ENCODE results near the gene SNED1.
A peak's percentile ranks its signal among the peaks of the same experiment; 100 is the strongest.

Gene SNED1

DNA sequence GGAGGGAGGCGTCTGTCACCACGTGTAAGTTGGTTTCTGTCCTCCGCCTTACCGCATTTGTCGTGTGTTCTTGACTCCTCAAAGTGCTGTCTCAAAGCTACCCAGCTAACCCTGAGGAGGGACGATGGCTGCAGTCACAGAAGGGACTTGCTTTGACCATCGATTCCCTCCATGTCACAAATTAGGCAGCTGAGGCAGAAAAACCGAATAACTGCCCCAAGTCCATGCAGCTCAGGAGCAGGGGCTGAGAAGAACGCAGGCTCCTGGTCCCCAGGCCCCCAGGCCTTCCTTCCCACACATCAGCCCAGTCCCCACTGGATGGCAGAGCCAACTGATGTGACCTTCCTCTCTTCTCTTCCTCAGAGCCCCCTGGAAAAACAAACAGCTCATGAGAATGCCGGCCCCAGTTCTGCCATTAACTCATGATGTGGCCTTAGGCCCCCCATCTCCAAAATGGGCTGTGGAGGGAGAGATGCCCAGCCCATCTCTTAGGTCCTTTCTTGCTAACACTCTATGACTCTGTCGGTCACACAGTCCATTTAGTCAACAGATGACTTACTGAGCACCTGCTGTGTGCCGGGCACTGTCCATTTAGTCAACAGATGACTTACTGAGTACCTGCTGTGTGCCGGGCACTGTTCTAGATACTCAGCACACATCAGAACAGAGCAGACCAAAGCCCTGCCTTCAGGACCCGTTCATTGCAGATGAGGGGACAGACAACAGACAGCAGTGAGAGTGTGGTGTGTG lies 84.1 kb downstream of the SNED1 start:
- Histone ChIP-seq H2BK15ac (ENCODE audit: low read length) (no peak overlapping the region), H4K91ac (ENCODE audit: low read depth, low read length, poor library complexity) (no peak overlapping the region), H4K8ac (ENCODE audit: low read depth, low read length) (no peak overlapping the region), H2BK5ac (ENCODE audit: low read length) (no peak overlapping the region), H2BK12ac (ENCODE audit: low read length) (no peak overlapping the region), H3K9ac (ENCODE audit: low read depth, low read length, poor library complexity) (no peak overlapping the region), H3K14ac (ENCODE audit: low read length) (no peak overlapping the region), H3K18ac (ENCODE audit: low read length) (no peak overlapping the region), H2AFZ (ENCODE audit: low read length) (no peak overlapping the region), H3K27ac (replicated peaks; ENCODE audit: low read length) (no peak overlapping the region), H2BK120ac (ENCODE audit: low read depth, low read length) (no peak overlapping the region), H2AK5ac (ENCODE audit: low read depth, low read length) (no peak overlapping the region), H3K79me1 (ENCODE audit: low read depth, low read length) (no peaks in the 10 kb centered on the region), H3K23ac (ENCODE audit: low read depth, low read length, poor library complexity) (no peak overlapping the region), H3K4me3 (ENCODE audit: low read length in 2 of 2) (no peak overlapping the region), H3K27me3 (ENCODE audit: control insufficient read depth in 3 of 3, insufficient read depth in 3 of 3, low read depth in 1 of 3, low read length in 3 of 3) (no peaks in the 10 kb centered on the region), H3K4me1 (ENCODE audit: control insufficient read depth in 2 of 2, insufficient read depth in 1 of 2, low read depth in 1 of 2, low read length in 2 of 2) (peaks cover 0 to 4% of the 10 kb centered on the region in 2 donors), H3K4me2 (ENCODE audit: insufficient read depth, low read length, poor library complexity, severe bottlenecking) (no peak overlapping the region), H3K4ac (ENCODE audit: low read length) (no peak overlapping the region), H3K9me3 (replicated peaks in 1 of 2; ENCODE audit: control insufficient read depth in 2 of 2, insufficient read depth in 1 of 2, low read depth in 1 of 2, low read length in 2 of 2) (peaks cover 0 to 16% of the 10 kb centered on the region in 2 donors), H3K36me3 (replicated peaks in 1 of 2; ENCODE audit: control insufficient read depth in 2 of 2, insufficient read depth in 2 of 2, low read length in 2 of 2) (peaks cover 7 to 25% of the 10 kb centered on the region in 2 donors)
- no CpG with 5 or more reads among the region's 14 CpGs for WGBS, 2 donors (ENCODE audit: extremely low coverage in 2 of 2, insufficient read length in 2 of 2, insufficient replicate concordance in 1 of 2)
- no peak for DNase-seq (ENCODE audit: low spot score)

DNA sequence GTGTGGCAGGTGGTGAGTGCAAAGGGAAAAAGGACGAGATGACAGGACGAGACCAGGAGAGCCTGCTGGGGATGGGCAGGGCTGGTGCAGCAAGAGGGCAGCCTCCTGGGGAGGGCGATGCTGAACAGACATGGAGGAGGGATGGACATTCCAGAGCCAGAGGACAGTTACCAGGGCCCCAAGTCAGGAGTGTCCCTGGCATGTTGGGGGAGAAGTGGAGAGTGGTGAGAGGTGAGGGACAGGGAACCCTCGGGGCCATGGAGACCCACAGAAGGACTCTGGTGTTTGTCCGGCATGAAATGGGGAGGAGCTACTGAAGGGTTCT lies 84.6 kb downstream of the SNED1 start:
- Histone ChIP-seq H3K36me3 (replicated peaks in 1 of 2; ENCODE audit: control insufficient read depth in 2 of 2, insufficient read depth in 2 of 2, low read length in 2 of 2) (peaks cover 11 to 30% of the 10 kb centered on the region in 2 donors), H3K4me1 (ENCODE audit: control insufficient read depth in 2 of 2, insufficient read depth in 1 of 2, low read depth in 1 of 2, low read length in 2 of 2) (peaks cover 0 to 4% of the 10 kb centered on the region in 2 donors), H3K27me3 (ENCODE audit: control insufficient read depth in 3 of 3, insufficient read depth in 3 of 3, low read depth in 1 of 3, low read length in 3 of 3) (no peaks in the 10 kb centered on the region), H3K14ac (ENCODE audit: low read length) (no peak overlapping the region), H2AK5ac (ENCODE audit: low read depth, low read length) (no peak overlapping the region), H3K9ac (ENCODE audit: low read depth, low read length, poor library complexity) (no peak overlapping the region), H3K4me3 (ENCODE audit: low read length in 2 of 2) (peak overlapping the region in 1 of 2 donors; percentile 17), H3K18ac (ENCODE audit: low read length) (no peak overlapping the region), H3K4ac (ENCODE audit: low read length) (no peak overlapping the region), H3K79me1 (ENCODE audit: low read depth, low read length) (no peaks in the 10 kb centered on the region), H3K27ac (replicated peaks; ENCODE audit: low read length) (no peak overlapping the region), H3K9me3 (replicated peaks in 1 of 2; ENCODE audit: control insufficient read depth in 2 of 2, insufficient read depth in 1 of 2, low read depth in 1 of 2, low read length in 2 of 2) (peaks cover 0 to 16% of the 10 kb centered on the region in 2 donors), H3K23ac (ENCODE audit: low read depth, low read length, poor library complexity) (peak overlapping the region; percentile 1), H2AFZ (ENCODE audit: low read length) (no peak overlapping the region), H2BK120ac (ENCODE audit: low read depth, low read length) (no peak overlapping the region), H2BK5ac (ENCODE audit: low read length) (no peak overlapping the region), H2BK12ac (ENCODE audit: low read length) (no peak overlapping the region), H4K8ac (ENCODE audit: low read depth, low read length) (no peak overlapping the region), H4K91ac (ENCODE audit: low read depth, low read length, poor library complexity) (no peak overlapping the region), H2BK15ac (ENCODE audit: low read length) (no peak overlapping the region), H3K4me2 (ENCODE audit: insufficient read depth, low read length, poor library complexity, severe bottlenecking) (no peak overlapping the region)
- DNase-seq (ENCODE audit: low spot score): no peak
- WGBS, 2 donors (ENCODE audit: extremely low coverage in 2 of 2, insufficient read length in 2 of 2, insufficient replicate concordance in 1 of 2): no CpG with 5 or more reads among the region's 5 CpGs

DNA sequence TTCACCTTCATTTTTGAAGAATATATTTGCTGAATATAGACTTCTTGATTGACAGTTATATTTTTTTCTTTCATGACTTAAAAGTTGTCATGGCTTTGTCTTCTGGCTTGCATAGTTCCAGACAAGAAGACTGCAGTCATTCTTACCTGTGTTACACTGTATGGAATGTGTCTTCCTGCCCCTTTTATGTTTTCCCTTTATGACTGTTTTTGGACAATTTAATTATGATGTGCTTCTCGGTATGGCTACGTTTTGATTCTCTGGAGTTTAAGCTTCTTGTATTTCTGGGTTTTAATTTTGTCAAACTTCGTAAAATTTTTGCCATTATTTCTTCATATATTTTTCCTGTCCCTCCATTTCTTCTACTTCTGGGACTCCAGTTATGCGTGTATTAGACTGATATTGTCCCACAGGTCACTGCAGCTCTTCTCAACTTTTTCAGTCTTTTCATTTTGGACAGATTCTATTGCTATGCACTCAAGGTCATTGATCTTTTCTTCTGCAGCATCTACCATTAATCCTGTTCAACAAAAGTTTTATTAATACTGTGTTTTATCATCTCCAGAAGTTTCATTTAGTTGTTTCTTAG lies 86.5 kb downstream of the SNED1 start:
- Histone ChIP-seq H2AFZ (ENCODE audit: low read length) (no peak overlapping the region), H2BK5ac (ENCODE audit: low read length) (no peak overlapping the region), H3K9me3 (replicated peaks in 1 of 2; ENCODE audit: control insufficient read depth in 2 of 2, insufficient read depth in 1 of 2, low read depth in 1 of 2, low read length in 2 of 2) (peaks cover 0 to 16% of the 10 kb centered on the region in 2 donors), H3K27me3 (ENCODE audit: control insufficient read depth in 3 of 3, insufficient read depth in 3 of 3, low read depth in 1 of 3, low read length in 3 of 3) (no peaks in the 10 kb centered on the region), H2BK12ac (ENCODE audit: low read length) (no peak overlapping the region), H2BK120ac (ENCODE audit: low read depth, low read length) (no peak overlapping the region), H3K18ac (ENCODE audit: low read length) (no peak overlapping the region), H3K4me3 (ENCODE audit: low read length in 2 of 2) (no peak overlapping the region), H2AK5ac (ENCODE audit: low read depth, low read length) (no peak overlapping the region), H3K4me1 (ENCODE audit: control insufficient read depth in 2 of 2, insufficient read depth in 1 of 2, low read depth in 1 of 2, low read length in 2 of 2) (peaks cover 0 to 4% of the 10 kb centered on the region in 2 donors), H3K27ac (replicated peaks; ENCODE audit: low read length) (no peak overlapping the region), H3K4ac (ENCODE audit: low read length) (no peak overlapping the region), H3K4me2 (ENCODE audit: insufficient read depth, low read length, poor library complexity, severe bottlenecking) (no peak overlapping the region), H3K23ac (ENCODE audit: low read depth, low read length, poor library complexity) (no peak overlapping the region), H4K91ac (ENCODE audit: low read depth, low read length, poor library complexity) (no peak overlapping the region), H2BK15ac (ENCODE audit: low read length) (no peak overlapping the region), H3K14ac (ENCODE audit: low read length) (no peak overlapping the region), H3K9ac (ENCODE audit: low read depth, low read length, poor library complexity) (no peak overlapping the region), H4K8ac (ENCODE audit: low read depth, low read length) (no peak overlapping the region), H3K79me1 (ENCODE audit: low read depth, low read length) (no peaks in the 10 kb centered on the region), H3K36me3 (replicated peaks in 1 of 2; ENCODE audit: control insufficient read depth in 2 of 2, insufficient read depth in 2 of 2, low read length in 2 of 2) (peaks cover 21 to 49% of the 10 kb centered on the region in 2 donors)
- no peak for DNase-seq (ENCODE audit: low spot score)
- no CpG with 5 or more reads among the region's 4 CpGs for WGBS, 2 donors (ENCODE audit: extremely low coverage in 2 of 2, insufficient read length in 2 of 2, insufficient replicate concordance in 1 of 2)

DNA sequence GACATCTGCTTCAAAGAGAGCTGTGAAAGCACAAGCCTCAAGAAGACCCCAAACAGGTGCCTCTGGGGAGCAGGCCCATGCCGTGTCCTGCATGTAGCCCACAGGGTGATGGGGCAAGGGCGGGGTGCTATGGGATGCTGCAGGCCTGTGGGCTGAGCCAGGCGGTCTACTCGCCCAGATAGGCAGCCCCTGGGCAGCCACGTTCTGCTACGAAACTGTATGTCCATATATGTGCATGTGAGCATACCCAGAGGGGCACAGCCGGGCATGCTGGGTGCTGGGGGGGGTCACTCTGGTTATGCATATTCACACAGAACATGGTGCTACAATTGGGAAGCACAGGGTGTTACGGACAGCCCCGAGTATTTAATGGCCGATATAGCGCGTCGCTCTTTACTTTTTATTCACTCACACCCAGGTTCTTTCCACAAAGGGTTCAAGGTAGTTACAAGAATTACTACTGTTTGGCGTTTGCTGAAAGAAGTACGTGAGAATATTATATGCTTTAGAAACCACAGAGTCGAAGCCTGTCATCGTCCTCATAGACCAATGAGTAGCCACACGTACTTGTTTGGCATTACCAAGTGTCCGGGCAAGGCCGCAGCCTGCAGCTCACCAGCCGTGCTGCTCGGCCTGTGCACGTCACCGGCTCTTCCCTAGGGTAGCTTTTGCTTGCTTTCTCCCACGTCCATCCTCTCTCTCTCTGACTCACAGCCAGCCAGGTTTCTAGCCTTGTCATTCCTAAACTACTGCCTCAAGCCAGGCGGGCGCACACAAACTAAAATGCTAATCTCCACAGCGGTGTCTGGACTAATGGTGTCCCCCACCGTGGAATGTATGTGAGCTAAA lies 89.2 kb downstream of the SNED1 start:
- Histone ChIP-seq H2BK120ac (ENCODE audit: low read depth, low read length) (no peak overlapping the region), H3K36me3 (replicated peaks in 1 of 2; ENCODE audit: control insufficient read depth in 2 of 2, insufficient read depth in 2 of 2, low read length in 2 of 2) (peaks cover 27 to 76% of the 10 kb centered on the region in 2 donors), H3K27ac (replicated peaks; ENCODE audit: low read length) (no peak overlapping the region), H2BK15ac (ENCODE audit: low read length) (no peak overlapping the region), H2AK5ac (ENCODE audit: low read depth, low read length) (no peak overlapping the region), H3K4me2 (ENCODE audit: insufficient read depth, low read length, poor library complexity, severe bottlenecking) (no peak overlapping the region), H3K4ac (ENCODE audit: low read length) (no peak overlapping the region), H3K4me1 (ENCODE audit: control insufficient read depth in 2 of 2, insufficient read depth in 1 of 2, low read depth in 1 of 2, low read length in 2 of 2) (no peaks in the 10 kb centered on the region), H3K23ac (ENCODE audit: low read depth, low read length, poor library complexity) (no peak overlapping the region), H4K91ac (ENCODE audit: low read depth, low read length, poor library complexity) (no peak overlapping the region), H3K27me3 (ENCODE audit: control insufficient read depth in 3 of 3, insufficient read depth in 3 of 3, low read depth in 1 of 3, low read length in 3 of 3) (no peaks in the 10 kb centered on the region), H3K9me3 (replicated peaks in 1 of 2; ENCODE audit: control insufficient read depth in 2 of 2, insufficient read depth in 1 of 2, low read depth in 1 of 2, low read length in 2 of 2) (peaks cover 0 to 16% of the 10 kb centered on the region in 2 donors), H2AFZ (ENCODE audit: low read length) (no peak overlapping the region), H3K9ac (ENCODE audit: low read depth, low read length, poor library complexity) (no peak overlapping the region), H3K18ac (ENCODE audit: low read length) (no peak overlapping the region), H4K8ac (ENCODE audit: low read depth, low read length) (no peak overlapping the region), H2BK12ac (ENCODE audit: low read length) (no peak overlapping the region), H2BK5ac (ENCODE audit: low read length) (no peak overlapping the region), H3K14ac (ENCODE audit: low read length) (no peak overlapping the region), H3K79me1 (ENCODE audit: low read depth, low read length) (no peaks in the 10 kb centered on the region), H3K4me3 (ENCODE audit: low read length in 2 of 2) (peak overlapping the region in 1 of 2 donors; percentile 33)
- no peak for DNase-seq (ENCODE audit: low spot score)
- no CpG with 5 or more reads among the region's 29 CpGs for WGBS, 2 donors (ENCODE audit: extremely low coverage in 2 of 2, insufficient read length in 2 of 2, insufficient replicate concordance in 1 of 2)
